ENCODE results near the gene TRPM2. TPM values are rescaled to one million over a fixed set of nuclear protein-coding genes. Genes with fewer than 3 reads are reported as not detected.

Gene TRPM2
- total and polyA plus RNA-seq, 2 experiments from 2014 or later, result not detected

GRCh38 chr21:44381874-44382273 is 28.5 kb downstream of the TRPM2 start:
- DNase-seq (ENCODE audit: low read depth in 1 of 2, low spot score in 1 of 2), result no peak
- H3K27me3 ChIP-seq, result no peaks in the 10 kb centered on the region
- no peaks in the 10 kb centered on the region for H3K9me3 ChIP-seq (ENCODE audit: low read depth)

GRCh38 chr21:44382536-44382935 is 29.1 kb downstream of the TRPM2 start:
- no peaks in the 10 kb centered on the region for H3K27me3 ChIP-seq
- DNase-seq (ENCODE audit: low read depth in 1 of 2, low spot score in 1 of 2), result no peak
- no peak for TF ChIP-seq CTCF (IDR thresholded peaks at IDR 0.05; ENCODE audit: low read depth, low read length)

More at GRCh38 chr21:44381874-44382273, 28.5 kb downstream of the TRPM2 start:
- H3K4me3 ChIP-seq, result no peak overlapping the region
- H3K27ac ChIP-seq, result no peak overlapping the region
- TF ChIP-seq CTCF (IDR thresholded peaks at IDR 0.05; ENCODE audit: low read depth, low read length), result no peak
- H3K36me3 ChIP-seq, result no peaks in the 10 kb centered on the region
- H3K4me1 ChIP-seq (ENCODE audit: low read depth), result no peaks in the 10 kb centered on the region

GRCh38 chr21:44383216-44383615 is 29.8 kb downstream of the TRPM2 start:
- Histone ChIP-seq H3K27ac (no peak overlapping the region), H3K27me3 (no peaks in the 10 kb centered on the region), H3K9me3 (ENCODE audit: low read depth) (no peaks in the 10 kb centered on the region), H3K36me3 (no peaks in the 10 kb centered on the region), H3K4me1 (ENCODE audit: low read depth) (no peaks in the 10 kb centered on the region), H3K4me3 (no peak overlapping the region)
- TF ChIP-seq CTCF (IDR thresholded peaks at IDR 0.05; ENCODE audit: low read depth, low read length), result no peak
- no peak for DNase-seq (ENCODE audit: low read depth in 1 of 2, low spot score in 1 of 2)

More at GRCh38 chr21:44382536-44382935, 29.1 kb downstream of the TRPM2 start:
- Histone ChIP-seq H3K4me3 (no peak overlapping the region), H3K9me3 (ENCODE audit: low read depth) (no peaks in the 10 kb centered on the region), H3K36me3 (no peaks in the 10 kb centered on the region), H3K4me1 (ENCODE audit: low read depth) (no peaks in the 10 kb centered on the region), H3K27ac (no peak overlapping the region)

GRCh38 chr21:44384968-44385367 is 31.5 kb downstream of the TRPM2 start:
- Histone ChIP-seq H3K9me3 (ENCODE audit: low read depth) (no peaks in the 10 kb centered on the region), H3K36me3 (no peaks in the 10 kb centered on the region), H3K4me3 (no peak overlapping the region), H3K27ac (no peak overlapping the region), H3K4me1 (ENCODE audit: low read depth) (no peaks in the 10 kb centered on the region), H3K27me3 (no peaks in the 10 kb centered on the region)
- no peak for TF ChIP-seq CTCF (IDR thresholded peaks at IDR 0.05; ENCODE audit: low read depth, low read length)
- DNase-seq (ENCODE audit: low read depth in 1 of 2, low spot score in 1 of 2), result no peak

- Histone ChIP-seq H3K27me3 (no peaks in the 10 kb centered on the region), H3K9me3 (ENCODE audit: low read depth) (no peaks in the 10 kb centered on the region), H3K27ac (no peak overlapping the region), H3K4me1 (ENCODE audit: low read depth) (no peaks in the 10 kb centered on the region), H3K4me3 (no peak overlapping the region), H3K36me3 (no peaks in the 10 kb centered on the region)
- no peak for TF ChIP-seq CTCF (IDR thresholded peaks at IDR 0.05; ENCODE audit: low read depth, low read length)
- DNase-seq (ENCODE audit: low read depth in 1 of 2, low spot score in 1 of 2), result no peak
These were observed 35.9 kb downstream of the TRPM2 start for GRCh38 chr21:44389335-44389734.

- no peak for DNase-seq (ENCODE audit: low read depth in 1 of 2, low spot score in 1 of 2)
- no peak overlapping the region for H3K4me3 ChIP-seq
- no peak overlapping the region for H3K27ac ChIP-seq
- no peak for TF ChIP-seq CTCF (IDR thresholded peaks at IDR 0.05; ENCODE audit: low read depth, low read length)
- no peaks in the 10 kb centered on the region for H3K36me3 ChIP-seq
- peaks cover 3% of the 10 kb centered on the region for H3K4me1 ChIP-seq (ENCODE audit: low read depth)
- H3K9me3 ChIP-seq (ENCODE audit: low read depth), result no peaks in the 10 kb centered on the region
- H3K27me3 ChIP-seq, result no peaks in the 10 kb centered on the region
These were observed 37.5 kb downstream of the TRPM2 start for GRCh38 chr21:44390886-44391285.
